ENCODE measurements around the gene OBSCN.

- TF ChIP-seq CTCF (IDR thresholded peaks at IDR 0.05) = no peak
- TF ChIP-seq POLR2A (IDR thresholded peaks at IDR 0.05) = no peak
These were observed 99.6 kb downstream of the OBSCN start for GRCh38 chr1:228307218-228308023.

All from suprapubic skin (tissue), 3 donors.